ENCODE results near the gene CCL20. TPM values are rescaled to one million over a fixed set of nuclear protein-coding genes. Genes with fewer than 3 reads are reported as not detected.

The CCL20 gene
- total RNA-seq, 1 experiment from 2014 or later, result not detected

DNA sequence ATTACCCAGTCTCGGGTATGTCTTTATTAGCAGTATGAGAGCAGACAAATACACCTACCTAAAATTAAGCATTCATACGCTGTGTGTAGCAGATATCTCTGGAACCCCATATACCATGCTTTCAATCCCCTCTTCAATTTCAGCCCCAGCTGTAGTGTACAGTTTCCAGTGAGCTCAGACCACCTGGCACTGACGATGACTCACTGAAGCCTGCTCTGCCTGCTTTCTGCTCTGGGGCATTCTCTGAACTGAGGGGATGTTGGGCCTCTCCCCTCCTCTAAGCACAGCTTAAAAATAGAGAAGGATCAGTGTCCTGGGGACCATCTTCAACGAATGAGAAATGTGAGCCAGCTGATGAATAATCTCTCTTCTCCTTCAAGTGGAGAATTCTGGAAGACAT is 8.7 kb upstream of the CCL20 start:
- intact Hi-C loops (cut with micrococcal nuclease; ENCODE audit: unreplicated experiment), result no loop called here
- no peaks in the 10 kb centered on the region for H3K27me3 ChIP-seq (replicated peaks; ENCODE audit: insufficient read depth, low read depth, low read length, poor library complexity)
- H3K4me3 ChIP-seq (ENCODE audit: low read depth, low read length, poor library complexity, severe bottlenecking), result no peak overlapping the region
- no peaks in the 10 kb centered on the region for H3K36me3 ChIP-seq (ENCODE audit: insufficient read depth, low read length, poor library complexity, severe bottlenecking)
- no peaks in the 10 kb centered on the region for H3K9me3 ChIP-seq (ENCODE audit: low read depth, low read length, poor library complexity, severe bottlenecking)
- BruUV-seq (replicated peaks), result no TSS peak
- H3K27ac ChIP-seq (ENCODE audit: low read depth, low read length, poor library complexity, severe bottlenecking), result no peak overlapping the region
- POLR2A ChIA-PET (ENCODE audit: low non-redundant PET), result no interaction called here
- TF ChIP-seq EZH2 (IDR thresholded peaks at IDR 0.05; ENCODE audit: borderline replicate concordance, low read depth, low read length, poor library complexity, severe bottlenecking), result no peak
- TF ChIP-seq CTCF (conservative IDR thresholded peaks at IDR 0.05; ENCODE audit: low read depth, low read length), result no peak
- peak; percentile 23 for DNase-seq (ENCODE audit: low spot score)
- CTCF ChIA-PET, result no interaction called here
- no peaks in the 10 kb centered on the region for H3K4me1 ChIP-seq (ENCODE audit: insufficient read depth, low read length, poor library complexity, severe bottlenecking)

DNA sequence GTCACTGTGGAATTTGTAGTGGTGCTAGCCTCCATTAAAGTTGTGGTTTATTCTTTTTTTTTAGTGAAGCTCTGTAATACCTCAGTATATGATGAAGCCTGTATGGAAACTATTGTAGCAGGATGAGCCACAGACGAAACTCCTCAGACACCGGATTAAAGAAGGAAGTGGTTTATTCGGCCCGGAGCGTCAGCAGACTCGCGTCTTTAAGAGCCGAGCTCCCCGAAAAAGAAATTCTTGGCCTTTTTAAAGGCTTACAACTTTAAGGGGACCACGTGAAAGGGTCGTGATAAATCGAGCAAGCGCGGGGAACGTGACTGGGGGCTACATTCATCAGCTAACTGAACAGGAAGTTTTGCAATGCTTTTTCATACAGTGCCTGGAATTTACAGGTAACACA is 8.1 kb upstream of the CCL20 start:
- Histone ChIP-seq H3K27ac (ENCODE audit: low read depth, low read length, poor library complexity, severe bottlenecking) (no peak overlapping the region), H3K27me3 (replicated peaks; ENCODE audit: insufficient read depth, low read depth, low read length, poor library complexity) (no peaks in the 10 kb centered on the region), H3K4me1 (ENCODE audit: insufficient read depth, low read length, poor library complexity, severe bottlenecking) (no peaks in the 10 kb centered on the region), H3K36me3 (ENCODE audit: insufficient read depth, low read length, poor library complexity, severe bottlenecking) (no peaks in the 10 kb centered on the region), H3K9me3 (ENCODE audit: low read depth, low read length, poor library complexity, severe bottlenecking) (no peaks in the 10 kb centered on the region), H3K4me3 (ENCODE audit: low read depth, low read length, poor library complexity, severe bottlenecking) (no peak overlapping the region)
- intact Hi-C loops (cut with micrococcal nuclease; ENCODE audit: unreplicated experiment), result no loop called here
- DNase-seq (ENCODE audit: low spot score), result peak; percentile 23
- TF ChIP-seq EZH2 (IDR thresholded peaks at IDR 0.05; ENCODE audit: borderline replicate concordance, low read depth, low read length, poor library complexity, severe bottlenecking) (no peak), CTCF (conservative IDR thresholded peaks at IDR 0.05; ENCODE audit: low read depth, low read length) (no peak)
- CTCF ChIA-PET, result no interaction called here
- POLR2A ChIA-PET (ENCODE audit: low non-redundant PET), result no interaction called here
- BruUV-seq (replicated peaks), result no TSS peak

DNA sequence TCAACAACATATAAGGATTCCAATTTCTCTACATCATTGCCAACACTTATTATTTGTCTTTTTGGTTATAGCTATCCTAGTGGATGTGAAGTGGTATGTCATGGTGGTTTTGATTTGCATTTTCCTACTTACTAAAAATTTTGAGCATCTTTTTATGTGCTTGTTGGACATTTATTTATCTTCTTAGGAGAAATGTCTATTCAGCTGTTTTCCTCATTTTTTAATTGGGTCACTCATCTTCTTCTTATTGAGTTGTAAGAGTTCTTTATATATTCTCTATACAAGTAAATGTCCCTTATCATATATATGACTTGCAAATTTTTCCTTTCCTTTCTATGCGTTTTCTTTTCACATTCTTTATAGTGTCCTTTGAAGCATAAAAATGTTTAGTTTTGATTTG is 4.7 kb upstream of the CCL20 start:
- Histone ChIP-seq H3K9me3 (ENCODE audit: low read depth, low read length, poor library complexity, severe bottlenecking) (no peaks in the 10 kb centered on the region), H3K36me3 (ENCODE audit: insufficient read depth, low read length, poor library complexity, severe bottlenecking) (no peaks in the 10 kb centered on the region), H3K4me3 (ENCODE audit: low read depth, low read length, poor library complexity, severe bottlenecking) (no peak overlapping the region), H3K27me3 (replicated peaks; ENCODE audit: insufficient read depth, low read depth, low read length, poor library complexity) (no peaks in the 10 kb centered on the region), H3K27ac (ENCODE audit: low read depth, low read length, poor library complexity, severe bottlenecking) (no peak overlapping the region), H3K4me1 (ENCODE audit: insufficient read depth, low read length, poor library complexity, severe bottlenecking) (no peaks in the 10 kb centered on the region)
- ChIA-PET POLR2A (ENCODE audit: low non-redundant PET) (no interaction called here), CTCF (no interaction called here)
- intact Hi-C loops (cut with micrococcal nuclease; ENCODE audit: unreplicated experiment), result no loop called here
- no TSS peak for BruUV-seq (replicated peaks)
- no peak for DNase-seq (ENCODE audit: low spot score)
- TF ChIP-seq CTCF (conservative IDR thresholded peaks at IDR 0.05; ENCODE audit: low read depth, low read length) (no peak), EZH2 (IDR thresholded peaks at IDR 0.05; ENCODE audit: borderline replicate concordance, low read depth, low read length, poor library complexity, severe bottlenecking) (no peak)

Measured in A673 (cell line).